LHCN-M2 (cell line): ENCODE data around the gene HOXB8. TPM values are rescaled to one million over a fixed set of nuclear protein-coding genes. Genes with fewer than 3 reads are reported as not detected.

Experiments
- DNase-seq: peaks from one replicate; pipeline ENCODE4 v3.0.0-alpha.2; 2012; ENCODE audit warnings: low read depth
- total RNA-seq: library from RNA; depleted of rRNA; stranded (reverse); fragments of >200 nt; gene quantifications from 2 replicates; pipeline ENCODE4 v1.2.3, GENCODE V29; 2014

The HOXB8 gene
- total RNA-seq, 1 experiment from 2014 or later, result 22.9 TPM

GRCh38 chr17:48610282-48611211 lies 4.5 kb downstream of the HOXB8 start, which contains the start of gene HOXB7:
Gene HOXB7, minus strand, starts transcription at chr17:48611017. Its CDS starts 99 bp downstream, at chr17:48610918.
- DNase-seq, result peak; percentile 73

GRCh38 chr17:48609759-48610281 lies 5.3 kb downstream of the HOXB8 start:
- DNase-seq, result no peak

DNA sequence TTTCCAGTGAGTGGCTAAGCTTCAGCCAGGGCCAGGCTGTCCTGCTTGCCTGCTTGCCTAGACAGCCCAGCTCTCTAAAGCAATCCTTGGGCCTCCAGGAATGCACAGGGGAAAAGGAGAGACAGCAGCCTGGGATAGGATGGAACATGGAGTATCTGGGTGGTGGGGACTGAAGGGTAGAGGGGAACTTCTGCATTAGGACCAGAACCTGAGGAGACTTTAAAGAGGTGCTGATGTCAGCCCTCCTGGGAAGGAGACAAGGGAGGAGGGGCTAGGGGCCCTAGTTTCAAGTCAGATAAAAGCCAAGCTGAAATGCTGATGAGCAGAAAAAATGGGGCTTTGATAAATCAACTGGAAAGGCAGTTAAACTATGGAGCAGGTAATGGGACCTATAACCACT lies 6.1 kb downstream of the HOXB8 start:
- DNase-seq, result no peak

DNA sequence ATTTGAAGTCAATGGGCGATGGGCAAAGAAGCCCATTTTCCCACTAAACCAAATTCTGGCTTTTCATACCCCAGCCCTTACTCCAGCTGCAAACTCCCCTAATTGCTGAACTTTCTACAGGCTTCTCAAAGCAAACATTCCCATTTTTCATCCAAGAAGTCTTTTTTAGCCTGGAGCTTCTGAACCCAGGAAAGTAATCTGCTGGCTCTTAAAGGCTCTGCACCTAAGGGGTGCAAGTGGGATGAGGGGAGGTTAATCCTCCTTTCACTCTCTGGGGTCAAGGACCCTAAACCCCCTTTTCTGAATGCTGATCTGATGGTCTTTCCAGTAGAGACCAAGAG lies 6.6 kb downstream of the HOXB8 start:
- no peak for DNase-seq

- no peak for DNase-seq
Measured at GRCh38 chr17:48606892-48607614, 8.0 kb downstream of the HOXB8 start.

GRCh38 chr17:48605991-48606891 lies 8.9 kb downstream of the HOXB8 start:
- DNase-seq, result no peak

GRCh38 chr17:48605409-48605919 lies 9.6 kb downstream of the HOXB8 start:
- peak; percentile 26 for DNase-seq

- peak; percentile 84 for DNase-seq
Measured at GRCh38 chr17:48604770-48605329, 10.2 kb downstream of the HOXB8 start, which contains the start of gene HOXB6. Gene HOXB6, minus strand, starts transcription at chr17:48604986. Its CDS starts 6,836 bp downstream, at chr17:48598150.

GRCh38 chr17:48603959-48604769 lies 10.9 kb downstream of the HOXB8 start:
- peak; percentile 89 for DNase-seq

- DNase-seq, result no peak
Measured at GRCh38 chr17:48601539-48602425, 13.3 kb downstream of the HOXB8 start.

GRCh38 chr17:48601207-48601538 lies 13.9 kb downstream of the HOXB8 start:
- DNase-seq, result no peak

DNA sequence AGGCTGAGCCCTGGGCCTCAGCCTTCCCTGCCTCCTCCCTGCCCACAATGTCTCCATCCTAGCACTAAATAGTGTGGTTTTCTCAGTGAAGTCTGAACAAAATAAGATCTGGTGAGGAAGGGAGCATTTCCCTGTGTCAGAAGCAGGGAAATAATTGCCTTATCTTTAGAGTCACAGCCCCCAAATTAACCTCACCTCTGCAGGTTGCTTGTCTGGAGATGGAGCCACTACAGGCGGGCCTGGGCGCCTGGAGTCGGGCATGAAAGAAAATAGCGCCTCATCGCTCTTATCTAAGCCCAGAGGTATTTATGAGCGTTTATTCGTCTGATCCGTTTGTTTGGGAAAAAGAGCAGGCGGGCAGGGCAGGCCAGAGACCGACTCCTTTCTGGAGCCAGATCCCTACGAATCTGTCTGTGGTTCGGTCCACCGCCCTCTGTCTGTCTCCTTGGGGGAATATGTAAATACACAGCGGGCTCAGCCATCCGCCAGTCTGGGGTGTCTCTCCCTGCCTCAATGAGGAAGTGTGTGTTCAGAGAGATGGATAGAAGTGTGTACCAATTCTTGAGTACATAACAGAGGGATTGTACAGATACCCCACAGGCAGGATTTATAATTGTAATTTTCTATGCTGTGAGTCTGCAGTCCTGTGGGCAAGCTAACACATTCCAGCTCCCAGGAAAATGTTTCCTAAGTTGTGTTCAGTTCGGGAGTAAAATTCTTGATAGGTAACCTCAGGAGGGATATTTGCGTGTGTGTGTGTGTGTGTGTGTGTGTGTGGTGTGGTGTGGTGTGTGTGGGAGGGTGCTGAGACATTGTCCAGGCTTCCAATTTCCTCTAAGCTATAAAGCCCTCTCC lies 14.6 kb downstream of the HOXB8 start:
- no peak for DNase-seq

- DNase-seq, result no peak
Measured at GRCh38 chr17:48599354-48599753, 15.7 kb downstream of the HOXB8 start.

- DNase-seq, result no peak
Measured at GRCh38 chr17:48598736-48599135, 16.4 kb downstream of the HOXB8 start.

GRCh38 chr17:48597778-48598631 lies 17.1 kb downstream of the HOXB8 start:
- DNase-seq, result peak; percentile 90

- DNase-seq, result no peak
Measured at GRCh38 chr17:48597528-48597777, 17.6 kb downstream of the HOXB8 start.
